A549 (cell line): ENCODE measurements around the gene OR5D14. TPM values are rescaled to one million over a fixed set of nuclear protein-coding genes. Genes with fewer than 3 reads are reported as not detected.

Source experiments
- ATAC-seq, 2 experiments: fragments of 200-7000 bp in 1 of 2; fragments of >200 bp in 1 of 2; cut with Nextera tagmentation in 1 of 2; cut with Tn5 transposase in 1 of 2; 3 replicates each; pipeline versions ENCODE4 v1.8.0 to v1.9.1; 2018 to 2020; ENCODE audit warnings: mild to moderate bottlenecking in 1 of 2, moderate library complexity in 1 of 2
- CTCF ChIA-PET: fragments of 300-600 bp; sonication (Branson Sonifier 250); formaldehyde crosslinking; extraction: SDS; loops from one replicate; lab custom pipeline; 2021; ENCODE audit warnings: antibody characterized with exemption, inconsistent platforms; lab: Yijun Ruan, JAX
- POLR2A ChIA-PET: fragments of 350-600 bp; formaldehyde crosslinking; extraction: SDS; loops from one replicate; lab custom pipeline; 2021; ENCODE audit warnings: antibody characterized with exemption, inconsistent platforms; lab: Yijun Ruan, JAX
- DNase-seq, 2 experiments: peaks; one replicate each; pipeline versions ENCODE4 v3.0.0 to v3.0.0-alpha.2; 2011 to 2016; ENCODE audit warnings: low read depth in 1 of 2, low spot score in 1 of 2
- FAIRE-seq: peaks from 2 replicates; lab custom pipeline; 2011; peaks lifted over from hg19 to GRCh38; lab: Jason Lieb, UNC
- H3K27ac ChIP-seq, 2 experiments: fragments of >200 bp; sonication (Bioruptor Twin); formaldehyde crosslinking; 3 replicates each; pipeline ENCODE4 v1.5.1; 2016 to 2017
- H3K4me1 ChIP-seq: fragments of >200 bp; sonication (Bioruptor Twin); formaldehyde crosslinking; 3 replicates; pipeline ENCODE4 v1.6.1; 2016
- H3K4me2 ChIP-seq: fragments of >200 bp; sonication (Bioruptor Twin); formaldehyde crosslinking; 3 replicates; pipeline ENCODE4 v1.6.1; 2016
- H3K4me3 ChIP-seq: fragments of >200 bp; sonication (Bioruptor Twin); formaldehyde crosslinking; 3 replicates; pipeline ENCODE4 v1.5.1; 2016
- H3K9me3 ChIP-seq: fragments of >200 bp; sonication (Bioruptor Twin); formaldehyde crosslinking; 3 replicates; pipeline ENCODE4 v1.6.1; 2016
- ATOH8 ChIP-seq: fragments of 250-450 bp; sonication (Bioruptor Pico); IDR thresholded peaks from 2 replicates; pipeline ENCODE4 v1.5.0; 2020; ENCODE audit warnings: low read depth, mild to moderate bottlenecking, moderate library complexity
- CEBPB ChIP-seq, 2 experiments: fragments of >200 bp in 1 of 2; sonication (Bioruptor Twin) in 1 of 2; formaldehyde crosslinking in 1 of 2; IDR thresholded peaks; 2 replicates each; pipeline ENCODE4 v1.6.1; 2012 to 2016
- CHD2 ChIP-seq: fragments of 150-350 bp; IDR thresholded peaks from 2 replicates; pipeline ENCODE4 v1.6.1; 2014; ENCODE audit warnings: low read length; ENCODE audit not compliant: partially characterized antibody
- E2F6 ChIP-seq: IDR thresholded peaks from 2 replicates; pipeline ENCODE4 v1.6.1; 2012; ENCODE audit warnings: low read depth, borderline replicate concordance
- ELK1 ChIP-seq: fragments of 150-350 bp; IDR thresholded peaks from 2 replicates; pipeline ENCODE4 v1.6.1; 2014; ENCODE audit warnings: low read depth, mild to moderate bottlenecking, low read length
- EP300 ChIP-seq, 2 experiments: fragments of >200 bp; sonication (Bioruptor Twin); formaldehyde crosslinking; IDR thresholded peaks; 2 replicates in 1 of 2; 3 replicates in 1 of 2; pipeline ENCODE4 v1.6.1; 2016 to 2017
- FOSB ChIP-seq: fragments of 250-450 bp; sonication (Bioruptor Pico); IDR thresholded peaks from 2 replicates; pipeline ENCODE4 v1.5.0; 2020; ENCODE audit warnings: mild to moderate bottlenecking, moderate library complexity
- FOXS1 ChIP-seq: fragments of 250-450 bp; sonication (Bioruptor Pico); IDR thresholded peaks from 2 replicates; pipeline ENCODE4 v1.5.0; 2020; ENCODE audit warnings: mild to moderate bottlenecking, moderate library complexity
- GATA3 ChIP-seq: IDR thresholded peaks from 2 replicates; pipeline ENCODE4 v1.6.1; 2012; ENCODE audit warnings: borderline replicate concordance
- HEYL ChIP-seq: fragments of 250-450 bp; sonication (Bioruptor Pico); IDR thresholded peaks from 2 replicates; pipeline ENCODE4 v1.8.0; 2021; ENCODE audit warnings: mild to moderate bottlenecking, moderate library complexity
- HMGXB4 ChIP-seq: fragments of 250-450 bp; sonication (Bioruptor Pico); IDR thresholded peaks from 2 replicates; pipeline ENCODE4 v1.5.0; 2021; ENCODE audit warnings: mild to moderate bottlenecking, moderate library complexity, borderline replicate concordance
- JUN ChIP-seq, 2 experiments: fragments of >200 bp; sonication (Bioruptor Twin); formaldehyde crosslinking; IDR thresholded peaks; 2 replicates in 1 of 2; 3 replicates in 1 of 2; pipeline ENCODE4 v1.6.1; 2016 to 2017
- JUNB ChIP-seq: fragments of >200 bp; sonication (Bioruptor Twin); formaldehyde crosslinking; IDR thresholded peaks from 2 replicates; pipeline ENCODE4 v1.6.1; 2016
- KDM5A ChIP-seq: fragments of 200-600 bp; sonication (generic); IDR thresholded peaks from 2 replicates; pipeline ENCODE4 v1.6.1; 2016; ENCODE audit warnings: antibody characterized with exemption, mild to moderate bottlenecking
- MYC ChIP-seq: IDR thresholded peaks from 2 replicates; pipeline ENCODE4 v1.6.1; 2012; ENCODE audit warnings: mild to moderate bottlenecking, inconsistent platforms, low read length, improper control_type of control experiment, borderline replicate concordance
- NR3C1 ChIP-seq: fragments of >200 bp; sonication (Bioruptor Twin); formaldehyde crosslinking; IDR thresholded peaks from 3 replicates; pipeline ENCODE4 v1.6.1; 2017
- PBX3 ChIP-seq: IDR thresholded peaks from 2 replicates; pipeline ENCODE4 v1.6.1; 2012
- PHF8 ChIP-seq: fragments of 200-600 bp; sonication (generic); IDR thresholded peaks from 2 replicates; pipeline ENCODE4 v1.6.1; 2016; ENCODE audit warnings: low read depth, mild to moderate bottlenecking, antibody characterized with exemption, moderate library complexity, borderline replicate concordance
- POLR2A ChIP-seq: IDR thresholded peaks from 2 replicates; pipeline ENCODE4 v1.6.1; 2012; ENCODE audit warnings: mild to moderate bottlenecking, low read length
- POLR2AphosphoS2 ChIP-seq: conservative IDR thresholded peaks from 2 replicates; pipeline ENCODE4 v1.6.1; 2012; ENCODE audit warnings: low read length, improper control_type of control experiment, inconsistent platforms
- REST ChIP-seq: fragments of 200-600 bp; sonication (generic); IDR thresholded peaks from 2 replicates; pipeline ENCODE4 v1.6.1; 2016; ENCODE audit warnings: antibody characterized with exemption, mild to moderate bottlenecking, moderate library complexity
- ZC3H11A ChIP-seq: fragments of 450-650 bp; IDR thresholded peaks from 2 replicates; pipeline ENCODE4 v1.6.1; 2014; ENCODE audit warnings: antibody characterized with exemption, mild to moderate bottlenecking
- WGBS: methylation state at CpG from one replicate; pipeline ENCODE4 v1.1.6; 2017; ENCODE audit errors: missing lambda C conversion rate; 5-methylcytosine and 5-hydroxymethylcytosine counted together
- polyA plus RNA-seq, 4 experiments: library from polyadenylated mRNA; depleted of rRNA in 3 of 4; stranded (reverse); fragments of >200 nt; fragmentation: RNase III in 1 of 4; extraction: RNeasy Plus Mini Kit Qiagen cat#74134 plus additional on column Dnase treatment in 1 of 4; gene quantifications; 2 replicates in 3 of 4; 3 replicates in 1 of 4; pipeline ENCODE4 v1.2.3, GENCODE V29; 2011 to 2017

OR5D14 gene
- polyA plus RNA-seq, 2 of the 4 experiments (the other 2 are of a cell fraction): not detected

GRCh38 chr11:55811067-55811466, 15.7 kb downstream of the OR5D14 start, which contains the start of gene OR5L1:
Gene OR5L1 (plus strand): TSS chr11:55811367. CDS start chr11:55811467, 100 bp downstream.
- ChIA-PET CTCF (no interaction called here), POLR2A (no interaction called here)
- FAIRE-seq: no peak
- Histone ChIP-seq H3K9me3 (no peaks in the 10 kb centered on the region), H3K4me3 (no peak within 1 kb of the TSS), H3K4me2 (no peak within 1 kb of the TSS), H3K4me1 (no peaks in the 10 kb centered on the region), H3K27ac (no peak within 1 kb of the TSS)
- DNase-seq: no peak
- TF ChIP-seq FOXS1 (CRISPR knock-in tag): no peak
- no peak for TF ChIP-seq PBX3
- TF ChIP-seq ELK1: no peak
- no peak for TF ChIP-seq JUN (IDR thresholded peaks at IDR 0.05)
- TF ChIP-seq E2F6: no peak
- TF ChIP-seq MYC: no peak
- TF ChIP-seq PHF8: no peak
- no peak for TF ChIP-seq JUNB
- TF ChIP-seq CHD2: no peak
- TF ChIP-seq GATA3: no peak
- no peak for TF ChIP-seq REST
- TF ChIP-seq ZC3H11A: no peak
- no peak for TF ChIP-seq KDM5A
- no peak for TF ChIP-seq HEYL (CRISPR knock-in tag)
- TF ChIP-seq EP300 (IDR thresholded peaks at IDR 0.05): no peak
- no peak for TF ChIP-seq NR3C1
- no peak for TF ChIP-seq POLR2A
- no peak for ATAC-seq
- 14% methylated on average over 1 of the region's 1 CpG for WGBS

GRCh38 chr11:55819330-55819729, 24.0 kb downstream of the OR5D14 start, which contains the start of gene OR5D18:
Gene OR5D18 (plus strand): TSS chr11:55819630. CDS start chr11:55819630, 0 bp downstream.
- CTCF ChIA-PET: no interaction called here
- H3K27ac ChIP-seq: no peak within 1 kb of the TSS
- ATAC-seq (no peak), DNase-seq (no peak), FAIRE-seq (no peak)
- H3K4me3 ChIP-seq: no peak within 1 kb of the TSS
- 25% methylated on average over 5 of the region's 5 CpGs for WGBS
- H3K9me3 ChIP-seq: no peaks in the 10 kb centered on the region
- POLR2A ChIA-PET: no interaction called here
- H3K4me2 ChIP-seq: no peak within 1 kb of the TSS
- H3K4me1 ChIP-seq: no peaks in the 10 kb centered on the region
- no peak for TF ChIP-seq FOSB (CRISPR knock-in tag)
- TF ChIP-seq POLR2AphosphoS2: no peak
- TF ChIP-seq KDM5A: no peak
- TF ChIP-seq CEBPB (IDR thresholded peaks at IDR 0.05): no peak
- TF ChIP-seq HMGXB4: no peak
- no peak for TF ChIP-seq ATOH8 (CRISPR knock-in tag)
